GM19463 (cell line): ENCODE results near the gene ITGB2.

Experiments
- ATAC-seq: cut with Tn5 transposase; IDR thresholded peaks from one replicate; pipeline ENCODE4 v1.9.1; 2021; ENCODE audit warnings: mild to moderate bottlenecking, moderate library complexity; ENCODE audit not compliant: unreplicated experiment

The ITGB2 gene

DNA sequence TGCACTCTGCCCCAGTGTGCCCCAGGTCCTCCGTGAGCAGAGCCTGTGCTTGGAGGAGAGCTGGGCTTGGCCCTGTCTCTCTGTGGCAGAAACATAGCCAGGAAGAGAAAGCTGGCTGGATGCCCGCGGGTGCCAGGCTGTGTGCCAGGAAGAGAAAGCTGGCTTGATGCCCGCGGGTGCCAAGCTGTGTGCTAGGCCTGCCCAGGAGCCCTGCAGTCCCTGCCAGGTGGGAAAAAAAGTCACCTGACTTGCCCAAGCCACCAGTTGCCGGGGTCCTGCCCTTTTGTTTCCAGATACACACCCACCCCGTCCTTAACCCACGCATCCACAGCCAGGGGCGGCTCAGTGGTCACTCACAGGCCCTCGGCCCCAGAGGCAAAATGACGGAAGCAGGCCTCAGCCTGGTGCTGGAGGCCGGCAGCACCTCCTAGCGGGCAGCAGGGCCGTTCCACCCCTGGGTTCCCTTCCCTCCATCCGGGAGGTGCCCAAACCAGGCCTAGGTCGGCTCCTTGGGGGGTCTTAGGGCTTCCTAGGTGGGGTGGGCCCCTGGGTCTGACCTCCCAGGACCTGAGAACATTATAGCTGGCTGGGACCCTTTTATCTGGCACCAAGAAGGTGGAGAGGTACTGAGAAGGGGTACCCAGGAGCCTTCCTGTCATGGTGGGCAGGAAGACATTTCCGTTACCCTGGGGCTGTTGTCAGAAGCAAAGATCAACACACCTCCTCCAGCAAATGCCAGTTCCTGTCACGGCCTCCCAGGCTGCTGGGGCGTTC, 9.1 kb downstream of the ITGB2 start:
- ATAC-seq, result peak; percentile 46

DNA sequence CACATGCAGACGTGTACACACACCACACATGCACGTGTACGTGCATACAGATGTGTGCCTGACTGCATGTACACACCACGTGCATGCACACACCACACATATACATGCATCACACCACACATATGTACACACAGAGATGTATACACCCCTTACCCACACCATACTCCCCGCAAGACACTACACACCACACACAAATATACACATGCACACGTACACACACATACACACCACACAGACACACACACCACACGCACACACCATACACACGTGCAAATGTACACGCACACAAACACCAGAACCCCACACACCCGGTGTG, 9.7 kb downstream of the ITGB2 start:
- ATAC-seq, result no peak

DNA sequence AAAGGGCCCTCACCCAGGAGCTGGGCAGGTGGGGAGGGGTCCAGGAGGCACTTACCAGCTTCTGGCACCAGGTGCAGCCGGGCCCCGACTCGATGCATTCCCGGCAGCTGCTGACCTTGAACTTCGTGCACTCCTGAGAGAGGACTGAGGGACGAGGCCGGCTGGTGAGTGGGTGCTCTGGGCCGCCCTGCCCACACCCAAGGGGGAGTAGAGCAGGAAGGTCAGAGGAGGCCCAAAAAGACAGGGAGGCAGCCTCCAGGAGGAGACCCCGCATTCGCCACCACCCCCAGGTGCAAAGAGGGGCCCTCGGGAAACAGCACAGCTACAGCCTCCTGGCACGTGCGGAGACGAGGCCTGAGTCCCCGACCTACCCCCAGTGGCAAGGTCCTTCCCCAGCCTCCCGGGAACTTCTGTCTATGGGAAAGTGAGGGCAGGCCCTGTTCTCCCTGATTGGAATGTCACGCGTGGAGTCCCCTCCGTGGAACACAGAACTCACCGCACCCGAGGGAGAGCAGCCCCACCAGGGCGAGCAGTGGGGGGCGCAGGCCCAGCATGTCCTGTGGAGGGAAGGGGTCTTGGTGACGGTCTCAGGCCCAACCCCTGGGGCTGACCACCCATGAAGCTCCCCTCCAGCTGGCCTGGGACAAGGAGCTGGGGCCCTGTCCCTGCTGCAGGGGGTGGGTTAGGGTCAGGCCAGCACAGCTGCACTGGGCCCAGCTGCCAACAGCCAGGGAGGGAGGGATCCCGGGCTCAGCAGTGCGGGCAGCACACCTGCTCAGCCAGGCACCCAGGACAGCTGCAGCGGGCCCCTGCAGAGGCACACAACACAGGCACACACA, 10.3 kb downstream of the ITGB2 start:
- ATAC-seq, result no peak

DNA sequence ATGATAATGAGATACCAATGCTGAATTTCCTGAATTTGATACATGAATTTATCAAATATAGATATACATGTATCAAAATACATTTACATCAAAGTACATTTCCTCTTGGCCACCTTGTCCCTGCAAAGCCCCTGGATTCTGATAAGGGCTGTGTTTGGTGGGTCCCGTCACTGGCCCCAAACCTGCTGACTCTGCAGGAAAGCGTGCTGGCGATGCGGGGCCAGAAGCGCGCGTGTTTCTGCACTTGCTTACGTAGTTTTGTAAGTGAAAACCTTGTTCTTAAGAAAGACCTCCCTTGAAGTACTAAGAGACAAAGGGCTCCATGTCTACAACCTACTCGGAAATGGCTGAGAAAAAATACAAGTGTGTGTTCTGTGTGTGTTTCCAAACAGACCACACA, 11.0 kb downstream of the ITGB2 start:
- ATAC-seq, result no peak

DNA sequence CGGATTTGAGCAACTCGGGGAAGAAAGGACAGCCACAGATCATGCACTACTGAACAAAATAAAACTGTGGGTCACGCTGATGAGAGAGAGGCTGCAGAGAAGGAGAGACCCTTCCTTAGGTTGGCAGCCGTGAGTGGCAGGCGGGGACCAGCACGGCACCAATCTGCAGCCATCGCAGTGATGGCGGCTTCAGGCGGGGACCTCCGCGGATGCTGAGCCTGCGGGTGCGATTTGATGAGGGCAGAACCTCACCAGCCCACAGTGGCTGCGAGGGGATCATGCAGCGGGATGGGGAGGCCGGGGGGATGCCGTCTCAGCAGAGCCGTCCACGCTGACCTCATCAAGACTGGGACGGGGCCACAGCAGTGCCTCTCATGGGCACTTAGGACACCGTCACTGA, 11.8 kb downstream of the ITGB2 start:
- ATAC-seq, result no peak

DNA sequence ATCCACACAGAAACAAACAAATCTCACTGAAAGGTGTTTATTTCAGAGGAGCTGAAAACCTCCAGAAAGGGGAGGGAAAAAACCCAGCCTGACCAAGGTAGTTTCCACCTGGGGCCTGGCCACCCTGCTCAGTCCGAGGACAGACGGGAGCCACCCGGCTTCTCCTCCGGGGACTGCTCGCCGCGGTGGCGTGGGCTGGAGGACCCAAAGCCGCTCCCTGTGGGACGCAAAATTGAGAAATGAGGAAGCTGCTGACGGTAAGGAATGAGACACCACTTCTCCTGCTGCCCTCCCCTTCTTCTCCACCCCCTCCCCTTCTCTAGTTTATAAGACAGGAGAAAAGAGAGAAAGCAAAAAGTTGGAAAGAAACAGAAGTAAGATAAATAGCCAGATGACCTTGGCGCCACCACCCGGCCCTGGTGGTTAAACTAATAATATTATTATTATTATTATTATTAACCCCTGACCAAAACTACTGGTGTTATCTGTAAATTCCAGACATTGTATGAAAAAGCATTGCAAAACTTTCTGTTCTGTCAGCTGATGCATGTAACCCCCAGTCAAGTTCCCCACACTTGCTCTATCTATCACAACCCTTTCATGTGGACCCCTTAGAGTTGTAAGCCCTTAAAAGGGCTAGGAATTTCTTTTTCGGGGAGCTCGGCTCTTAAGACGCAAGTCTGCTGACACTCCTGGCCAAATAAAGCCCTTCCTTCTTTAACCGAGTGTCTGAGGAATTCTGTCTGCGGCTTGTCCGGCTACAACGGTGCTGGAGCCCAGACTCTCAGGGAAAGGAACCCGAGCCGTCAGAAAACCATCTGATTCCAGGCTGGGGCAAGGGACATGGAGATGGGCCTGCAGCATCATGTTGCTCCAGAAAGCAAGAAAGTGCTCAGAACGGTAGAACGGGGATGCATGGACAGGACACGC, 12.5 kb downstream of the ITGB2 start:
- ATAC-seq, result no peak

DNA sequence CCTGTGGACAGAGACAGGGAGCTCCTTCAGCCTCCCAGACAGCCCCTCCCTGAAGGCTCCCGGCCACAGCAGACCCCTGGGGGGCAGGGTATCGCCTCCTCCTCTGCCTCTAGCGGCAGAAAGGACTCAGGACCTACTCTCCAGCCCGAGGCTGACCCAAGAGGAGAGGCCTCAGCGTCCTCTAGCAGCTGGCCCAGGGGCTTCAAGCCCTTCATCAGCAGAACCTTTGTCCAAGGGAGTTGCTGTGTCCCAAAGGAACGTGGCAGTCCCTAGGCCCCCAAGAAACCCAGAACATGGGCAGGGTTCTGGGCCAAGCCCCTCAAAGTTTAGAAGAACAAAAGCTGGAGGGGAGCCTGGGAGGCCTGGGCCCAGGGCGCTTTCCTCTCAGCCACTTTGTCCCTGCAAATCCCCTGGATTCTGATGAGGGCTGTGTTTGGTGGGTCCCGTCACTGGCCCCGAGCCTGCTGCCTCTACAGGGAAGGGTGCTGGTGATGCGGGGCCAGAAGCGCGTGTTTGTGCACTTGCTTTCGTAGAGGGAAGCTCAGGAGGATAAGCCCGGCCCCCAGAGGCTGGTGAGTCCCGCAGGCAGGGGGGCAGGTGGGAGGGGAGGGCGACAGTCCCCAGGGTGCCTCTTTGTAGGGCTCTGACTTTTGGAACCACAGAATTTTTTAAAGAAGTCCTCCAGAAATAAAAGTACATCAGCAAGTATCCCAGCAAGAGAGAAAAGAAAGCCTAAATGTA, 13.3 kb downstream of the ITGB2 start:
- ATAC-seq, result no peak

DNA sequence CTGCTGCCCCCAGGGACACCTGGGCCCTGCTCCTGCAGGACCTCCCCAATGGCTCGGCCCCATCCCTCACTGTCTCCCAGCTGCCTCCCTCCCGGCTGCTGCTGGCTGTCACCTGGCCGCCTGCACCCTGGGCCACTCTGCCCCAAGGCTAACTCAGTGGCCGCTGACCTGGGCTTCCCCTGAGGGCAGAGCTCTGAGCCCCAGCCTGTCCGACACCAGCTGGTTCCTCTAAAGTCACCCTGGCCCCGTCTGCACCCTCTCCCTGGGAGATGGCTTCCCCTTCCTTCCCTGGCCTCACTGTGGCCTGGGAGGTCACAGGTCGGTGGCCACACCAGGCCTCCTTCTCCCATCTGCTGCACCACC, 15.0 kb downstream of the ITGB2 start:
- no peak for ATAC-seq

DNA sequence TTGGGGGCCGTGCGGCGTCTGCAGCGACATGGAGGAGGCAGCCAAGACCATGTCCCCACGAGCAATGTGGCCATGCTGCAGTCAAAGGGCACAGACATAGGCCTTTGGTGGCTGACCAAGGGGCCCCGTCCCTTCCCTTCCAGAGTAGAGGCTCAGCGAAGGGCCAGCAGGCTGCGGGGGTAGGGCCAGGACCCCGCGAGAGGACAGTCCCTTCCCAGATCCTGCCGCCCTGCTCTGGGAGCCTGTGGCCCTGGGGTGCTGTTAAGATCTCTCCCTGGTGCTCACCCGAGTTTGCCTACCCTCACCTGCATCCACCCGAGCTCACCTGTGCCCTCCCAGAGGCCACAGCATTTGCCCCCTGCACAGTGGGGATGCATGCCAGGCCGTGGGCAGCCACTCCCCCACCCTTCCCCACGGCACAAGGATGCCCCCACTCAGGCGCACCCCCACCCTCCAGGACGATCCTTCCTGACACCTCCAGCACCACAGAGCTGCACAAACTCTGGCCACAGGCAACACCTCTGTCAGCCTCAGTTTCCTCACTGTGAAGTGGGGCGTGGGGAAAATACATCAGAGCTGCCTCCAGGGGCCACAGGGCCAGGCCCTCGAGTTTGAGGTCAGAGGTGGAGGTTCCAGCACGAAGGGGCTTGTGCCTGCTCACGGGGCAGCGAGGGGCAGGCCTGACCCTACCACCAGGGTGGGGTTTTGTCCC, 15.5 kb downstream of the ITGB2 start:
- no peak for ATAC-seq

DNA sequence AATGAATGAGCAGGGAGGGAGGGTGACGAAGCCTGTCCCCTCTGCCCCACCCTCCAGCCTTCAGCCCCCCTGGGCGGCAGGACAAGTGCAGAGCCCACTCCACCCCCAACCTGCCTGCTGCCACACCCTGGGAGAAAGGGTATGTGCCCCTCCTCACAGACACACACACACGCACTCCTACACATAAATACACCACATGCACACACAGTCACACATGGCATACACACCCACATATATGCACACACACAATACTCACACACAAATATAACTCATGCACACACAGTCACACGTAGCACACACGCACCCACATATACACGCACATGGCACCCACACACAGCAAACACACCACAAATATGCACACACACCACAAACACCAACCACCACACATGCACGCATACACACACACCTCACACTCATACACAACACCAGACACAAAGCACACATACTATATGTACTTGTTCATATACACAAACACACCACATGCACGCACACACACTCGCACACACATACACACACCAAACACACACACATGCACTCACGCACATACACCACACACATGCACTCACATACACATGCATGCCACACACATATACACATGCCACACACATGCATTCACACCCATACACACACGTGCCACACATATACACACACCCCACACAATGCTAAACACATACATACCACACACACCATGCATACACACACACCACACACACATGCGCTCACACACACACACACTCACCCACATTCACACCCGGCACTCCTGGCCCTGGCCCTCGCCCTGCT, 16.4 kb downstream of the ITGB2 start:
- no peak for ATAC-seq

DNA sequence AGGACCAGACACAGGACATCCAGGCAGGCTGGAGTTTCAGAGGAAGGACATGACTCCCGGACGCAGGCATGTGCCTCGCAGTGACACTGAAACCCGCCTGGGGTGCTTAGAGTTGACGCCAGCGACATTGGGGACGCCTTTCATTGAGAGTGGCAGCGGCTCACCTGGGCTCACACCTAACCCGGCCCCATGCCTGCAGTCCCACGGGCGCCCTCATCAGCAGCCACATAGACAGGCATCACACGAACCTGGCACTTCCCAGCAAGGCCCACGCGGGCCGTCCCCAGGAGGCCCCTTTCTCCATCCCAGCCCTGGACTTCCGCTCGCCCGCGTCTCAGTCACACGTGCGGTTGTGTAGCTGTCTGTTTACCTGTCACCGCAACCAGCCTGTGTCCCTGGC, 17.0 kb downstream of the ITGB2 start:
- ATAC-seq, result no peak

DNA sequence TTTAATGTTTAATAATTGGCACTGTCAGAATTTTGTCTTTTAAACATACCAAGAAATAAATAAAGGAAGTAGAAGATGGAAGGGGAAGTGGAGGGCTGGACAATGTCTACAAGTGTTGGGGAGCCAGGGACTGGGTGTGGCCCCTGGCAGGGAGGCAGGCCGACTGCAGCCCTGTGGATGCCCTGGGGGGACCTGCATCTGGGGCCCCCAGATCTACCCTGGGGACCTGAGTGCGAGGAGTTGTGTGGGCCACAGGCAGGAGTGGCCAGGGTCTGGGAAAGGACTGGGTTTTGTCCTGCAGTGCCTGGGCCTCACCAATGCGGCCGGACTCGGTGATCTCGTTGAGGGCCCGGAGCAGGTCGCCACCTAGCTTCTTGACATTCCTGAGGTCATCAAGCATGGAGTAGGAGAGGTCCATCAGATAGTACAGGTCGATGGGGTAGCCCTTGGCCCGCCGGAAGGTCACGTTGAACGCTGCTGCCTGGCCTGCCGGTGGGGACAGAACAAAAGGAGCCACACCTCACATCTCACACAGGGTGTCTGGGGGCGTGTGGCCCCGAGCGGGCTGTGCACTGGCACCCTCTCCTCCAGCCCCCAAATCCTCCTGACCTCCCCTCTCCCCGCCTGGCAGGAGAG, 17.5 kb downstream of the ITGB2 start:
- ATAC-seq, result no peak

DNA sequence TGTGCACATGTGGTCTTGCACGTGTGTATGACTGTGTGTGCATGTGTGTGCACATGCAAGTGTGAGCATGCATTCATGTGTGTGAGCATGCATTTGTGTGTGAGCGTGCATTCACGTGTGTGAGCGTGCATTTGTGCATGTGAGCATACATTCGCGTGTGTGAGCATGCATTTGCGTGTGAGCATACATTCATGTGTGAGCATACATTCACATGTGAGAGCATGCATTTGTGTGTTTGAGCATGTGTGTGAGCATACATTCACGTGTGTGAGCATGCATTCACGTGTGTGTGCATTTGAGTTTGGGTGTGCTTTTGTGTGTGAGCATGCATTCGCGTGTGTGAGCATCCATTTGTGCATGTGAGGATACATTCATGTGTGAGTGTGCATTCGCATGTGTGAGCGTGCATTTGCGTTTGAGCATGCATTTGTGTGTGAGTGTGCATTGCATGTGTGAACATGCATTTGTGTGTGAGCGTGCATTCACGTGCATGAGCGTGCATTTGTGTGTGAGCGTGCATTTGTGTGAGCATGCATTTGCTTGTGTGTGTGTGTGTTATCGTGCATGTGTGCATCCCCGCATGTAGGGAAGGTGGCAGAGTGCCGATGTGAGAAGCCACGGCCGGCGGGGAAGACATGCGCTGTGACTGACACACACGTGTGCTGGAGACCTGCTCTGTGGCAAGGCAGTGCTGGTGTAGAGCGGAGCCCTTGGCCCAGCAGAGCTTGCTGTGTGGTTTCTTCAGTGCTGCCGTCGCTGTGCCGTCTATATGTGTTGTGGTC, 18.2 kb downstream of the ITGB2 start:
- ATAC-seq, result no peak

DNA sequence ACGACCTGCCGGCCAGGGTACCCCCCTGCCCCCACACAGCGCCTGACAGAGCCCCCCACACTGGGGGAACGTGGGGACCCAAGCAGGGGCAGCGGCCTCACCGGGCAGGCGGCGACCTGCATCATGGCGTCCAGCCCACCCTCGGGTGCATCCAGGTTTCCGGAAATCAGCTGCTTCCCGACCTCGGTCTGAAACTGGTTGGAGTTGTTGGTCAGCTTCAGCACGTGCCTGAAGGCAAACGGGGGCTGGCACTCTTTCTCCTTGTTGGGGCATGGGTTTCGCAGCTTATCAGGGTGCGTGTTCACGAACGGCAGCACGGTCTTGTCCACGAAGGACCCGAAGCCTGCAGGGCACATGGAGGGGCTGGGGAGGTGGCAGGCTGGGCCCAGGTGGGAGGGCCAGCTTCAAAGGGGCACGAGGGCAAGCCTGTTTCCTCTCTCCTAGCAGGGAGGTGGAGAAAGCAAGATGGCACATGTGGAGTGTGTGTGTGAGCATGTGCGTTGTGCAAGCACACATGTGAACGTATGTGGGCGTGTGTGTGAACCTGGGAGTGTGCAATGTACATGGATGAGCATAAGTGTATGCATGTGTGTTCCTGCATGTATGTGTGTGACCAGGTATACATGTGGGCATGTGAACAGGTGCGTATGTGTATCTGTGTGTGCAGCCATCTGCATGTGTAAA, 19.2 kb downstream of the ITGB2 start:
- ATAC-seq, result no peak

DNA sequence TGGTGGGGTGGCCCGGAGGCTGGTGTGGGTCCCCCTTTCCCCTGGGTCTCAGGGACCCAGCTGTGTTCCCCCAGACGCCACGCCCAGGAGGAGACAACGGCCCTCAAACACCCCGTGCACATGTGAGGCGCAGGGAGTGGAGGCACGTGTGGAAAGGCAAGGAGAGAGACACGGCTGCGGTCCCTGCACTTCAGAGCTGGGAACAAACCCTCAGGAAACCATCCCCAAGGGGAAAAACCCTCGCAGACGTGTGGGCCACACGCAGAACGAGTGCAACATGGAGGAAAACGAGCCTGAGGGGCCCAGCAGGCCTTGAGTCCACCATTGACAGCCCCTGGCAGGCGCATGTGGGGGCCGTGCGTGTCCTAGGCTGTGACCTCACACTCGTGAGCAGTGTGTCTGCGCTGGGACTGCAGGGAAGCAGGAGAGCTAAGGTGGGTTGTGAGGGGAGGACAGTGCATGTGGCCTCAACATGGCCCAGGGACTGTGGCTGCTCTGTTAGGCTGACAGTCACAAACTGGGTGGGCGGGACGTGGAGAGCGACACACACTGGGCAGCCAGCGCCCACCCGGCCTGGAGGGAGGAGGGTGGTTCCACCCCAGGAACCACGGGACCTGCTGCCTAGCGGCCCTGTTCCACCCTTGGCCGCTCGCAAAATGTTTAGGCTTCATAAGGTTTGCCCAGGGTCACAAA, 20.0 kb downstream of the ITGB2 start:
- no peak for ATAC-seq

DNA sequence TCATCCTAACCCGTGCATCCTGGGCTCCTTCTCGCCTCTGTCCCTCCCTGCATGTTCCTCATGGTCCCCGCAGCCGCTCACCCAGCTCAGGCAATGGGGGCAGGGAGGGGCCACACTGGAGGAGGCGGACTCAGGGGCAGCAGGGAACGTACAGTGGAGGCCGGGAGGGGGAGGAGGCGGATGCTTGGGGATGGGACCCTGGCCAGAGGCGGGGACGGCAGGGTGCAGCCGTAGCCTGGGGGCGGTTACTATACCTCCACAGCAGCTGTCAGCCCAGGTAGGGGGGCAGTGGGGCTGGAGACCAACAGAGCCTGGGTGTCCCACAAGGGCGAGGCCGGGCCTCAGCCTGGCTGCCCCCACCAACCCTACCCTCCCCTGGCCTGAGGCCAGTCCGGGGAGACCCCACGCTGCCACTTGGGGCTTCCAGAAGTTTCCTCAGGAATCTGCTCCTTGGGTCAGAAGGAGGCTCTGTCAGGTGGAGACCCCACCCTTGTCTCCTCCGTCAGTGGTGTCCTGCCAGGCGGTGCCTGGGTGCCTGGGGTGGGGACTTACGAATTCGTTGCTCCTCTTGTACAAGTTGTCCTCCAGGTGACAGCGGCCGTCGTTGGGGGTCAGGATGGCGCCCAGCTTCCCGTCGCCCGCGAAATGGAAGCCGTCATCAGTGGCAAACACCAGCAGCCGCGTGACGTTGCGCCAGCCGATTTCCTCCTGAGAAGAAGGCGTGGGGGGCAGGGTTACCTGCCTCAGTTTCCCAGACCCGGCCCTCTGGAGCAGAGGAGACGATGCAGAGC, 20.7 kb downstream of the ITGB2 start:
- no peak for ATAC-seq
